Right lobe of liver (tissue), 6 donors: Measurements from ENCODE around the gene HOXA3. TPM values are rescaled to one million over a fixed set of nuclear protein-coding genes. Genes with fewer than 3 reads are reported as not detected.

Experiments
- ATAC-seq, 4 donors: fragments of 200-7000 bp; cut with Tn5 transposase; one replicate each; pipeline ENCODE4 v1.9.1; 2020; ENCODE audit warnings: mild to moderate bottlenecking in 4 of 4, moderate library complexity in 4 of 4
- DNase-seq, 3 donors: peaks; one replicate each; pipeline ENCODE4 v3.0.0-alpha.2; 2020
- H3K27ac ChIP-seq, 3 donors: fragments of 200-600 bp; one replicate each; pipeline ENCODE4 v1.8.0; 2022
- H3K27me3 ChIP-seq, 2 donors: fragments of 200-600 bp; one replicate each; pipeline ENCODE4 v1.8.0; 2022
- H3K36me3 ChIP-seq, 4 donors: fragments of 200-600 bp; sonication (generic) in 1 of 4; one replicate each; pipeline versions ENCODE4 v1.5.1 to v1.8.0; 2017 to 2022; ENCODE audit warnings: control low read depth in 1 of 4
- H3K4me1 ChIP-seq, 4 donors: fragments of 200-600 bp; sonication (generic) in 1 of 4; one replicate each; pipeline versions ENCODE4 v1.5.1 to v1.8.0; 2017 to 2022; ENCODE audit warnings: control low read depth in 1 of 4
- H3K4me3 ChIP-seq, 3 donors: fragments of 200-600 bp; one replicate each; pipeline ENCODE4 v1.8.0; 2022
- H3K9me3 ChIP-seq, 4 donors: fragments of 200-600 bp; sonication (generic) in 1 of 4; one replicate each; pipeline versions ENCODE4 v1.5.1 to v1.8.0; 2017 to 2022; ENCODE audit warnings: control low read depth in 1 of 4
- POLR2A ChIP-seq: fragments of 450-650 bp; IDR thresholded peaks from one replicate; pipeline ENCODE4 v1.6.1; 2017; ENCODE audit warnings: antibody characterized with exemption, mild to moderate bottlenecking
- WGBS: methylation state at CpG from one replicate; pipeline ENCODE4 v1.1.6; 2018; ENCODE audit warnings: low coverage, low lambda C conversion rate; ENCODE audit not compliant: insufficient coverage; ENCODE audit errors: missing lambda C conversion rate; 5-methylcytosine and 5-hydroxymethylcytosine counted together
- intact Hi-C, 2 donors: fragments of 100-400 bp; cut with DNase I; formaldehyde crosslinking; loops; one replicate each; pipeline versions ENCODE4 v1.11.2 to v1.14.1; 2022
- total RNA-seq, 6 experiments: library from RNA; depleted of rRNA in 2 of 6; stranded (reverse); fragments of >200 nt in 2 of 6; fragmentation: NEBNext Ultra II Directional in 3 of 6; extraction: Animal tissue kit (Norgen Biotek cat#: 25700) in 3 of 6; gene quantifications; one replicate each; pipeline versions ENCODE4 v1.1.0 to v1.2.4, GENCODE V29; 2016 to 2023
- TF ChIP-seq, protein P1 (sequence below), 4 donors: fragments of 200-600 bp in 3 of 4; fragments of 450-650 bp in 1 of 4; IDR thresholded peaks; one replicate each; pipeline versions ENCODE4 v1.5.1 to v1.8.0; 2016 to 2022; ENCODE audit warnings: antibody characterized with exemption in 4 of 4, mild to moderate bottlenecking in 2 of 4
- donor health status: DM: no; HTN: yes; CAD: no.
- donor health status: DM: no; HTN: no; CAD: no.
- donor health status: DM: no; HTN: no; CAD: no.
- donor health status: DM: no; HTN: yes; CAD: no.
- donor health status: DM: no; HTN: yes; CAD: no.

HOXA3 gene
- total RNA-seq, 6 experiments from 2014 or later: 0.17 to 0.26 (median 0.25) TPM; not detected in 2

DNA sequence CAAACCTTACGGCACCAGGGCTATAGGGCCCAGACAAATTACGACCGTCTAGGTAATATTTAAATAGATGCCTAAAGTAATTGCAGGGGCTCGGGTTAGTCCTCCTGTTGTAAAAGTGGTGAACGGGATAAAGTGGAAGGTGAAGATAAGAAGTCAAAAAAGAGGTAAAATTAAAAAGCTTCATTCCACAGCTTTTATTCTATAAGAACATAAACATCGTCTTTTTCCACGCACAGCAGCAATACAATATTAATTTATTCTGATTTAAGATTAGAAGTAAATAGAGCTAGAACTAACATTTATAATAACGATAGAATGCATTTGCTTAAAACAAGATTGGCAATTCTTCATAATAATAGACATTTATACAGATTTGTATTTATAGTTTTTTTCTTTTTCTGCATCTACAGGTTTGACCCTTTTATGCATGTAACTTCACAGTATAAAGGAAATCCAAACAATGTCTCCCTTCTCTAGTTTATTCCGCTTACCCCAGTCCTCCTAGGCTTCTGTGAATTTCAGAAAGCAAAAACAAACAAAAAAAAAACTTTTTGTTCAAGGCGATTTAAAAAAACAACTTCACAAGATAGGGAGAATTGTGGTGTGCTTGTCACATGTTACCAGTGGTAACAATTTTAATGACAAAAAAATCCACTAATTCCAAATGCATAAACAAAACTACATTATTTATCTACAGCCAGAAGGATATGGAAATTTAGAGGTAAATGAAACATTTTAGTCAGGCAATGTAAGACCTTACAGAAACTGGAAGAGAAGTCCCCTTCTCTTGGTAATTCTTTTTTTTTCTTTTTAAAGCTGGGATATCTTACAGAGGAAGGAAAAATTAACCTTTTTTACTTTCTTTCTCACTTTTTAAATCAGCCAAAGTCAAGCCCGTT lies 18.3 kb upstream of the HOXA3 start:
- intact Hi-C loops: no loop called here
- Histone ChIP-seq H3K27ac (no peak overlapping the region), H3K27me3 (peaks cover 55 to 97% of the 10 kb centered on the region in 2 donors), H3K9me3 (no peaks in the 10 kb centered on the region), H3K4me1 (peaks cover 0 to 7% (median 0%) of the 10 kb centered on the region in 4 donors), H3K36me3 (no peaks in the 10 kb centered on the region), H3K4me3 (no peak overlapping the region)
- no peak for ATAC-seq
- DNase-seq: no peak
- WGBS: 12% methylated on average over 11 of the region's 11 CpGs
- TF ChIP-seq, protein P1, sequence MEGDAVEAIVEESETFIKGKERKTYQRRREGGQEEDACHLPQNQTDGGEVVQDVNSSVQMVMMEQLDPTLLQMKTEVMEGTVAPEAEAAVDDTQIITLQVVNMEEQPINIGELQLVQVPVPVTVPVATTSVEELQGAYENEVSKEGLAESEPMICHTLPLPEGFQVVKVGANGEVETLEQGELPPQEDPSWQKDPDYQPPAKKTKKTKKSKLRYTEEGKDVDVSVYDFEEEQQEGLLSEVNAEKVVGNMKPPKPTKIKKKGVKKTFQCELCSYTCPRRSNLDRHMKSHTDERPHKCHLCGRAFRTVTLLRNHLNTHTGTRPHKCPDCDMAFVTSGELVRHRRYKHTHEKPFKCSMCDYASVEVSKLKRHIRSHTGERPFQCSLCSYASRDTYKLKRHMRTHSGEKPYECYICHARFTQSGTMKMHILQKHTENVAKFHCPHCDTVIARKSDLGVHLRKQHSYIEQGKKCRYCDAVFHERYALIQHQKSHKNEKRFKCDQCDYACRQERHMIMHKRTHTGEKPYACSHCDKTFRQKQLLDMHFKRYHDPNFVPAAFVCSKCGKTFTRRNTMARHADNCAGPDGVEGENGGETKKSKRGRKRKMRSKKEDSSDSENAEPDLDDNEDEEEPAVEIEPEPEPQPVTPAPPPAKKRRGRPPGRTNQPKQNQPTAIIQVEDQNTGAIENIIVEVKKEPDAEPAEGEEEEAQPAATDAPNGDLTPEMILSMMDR (IDR thresholded peaks at IDR 0.05): no peak
- no peak for TF ChIP-seq POLR2A

DNA sequence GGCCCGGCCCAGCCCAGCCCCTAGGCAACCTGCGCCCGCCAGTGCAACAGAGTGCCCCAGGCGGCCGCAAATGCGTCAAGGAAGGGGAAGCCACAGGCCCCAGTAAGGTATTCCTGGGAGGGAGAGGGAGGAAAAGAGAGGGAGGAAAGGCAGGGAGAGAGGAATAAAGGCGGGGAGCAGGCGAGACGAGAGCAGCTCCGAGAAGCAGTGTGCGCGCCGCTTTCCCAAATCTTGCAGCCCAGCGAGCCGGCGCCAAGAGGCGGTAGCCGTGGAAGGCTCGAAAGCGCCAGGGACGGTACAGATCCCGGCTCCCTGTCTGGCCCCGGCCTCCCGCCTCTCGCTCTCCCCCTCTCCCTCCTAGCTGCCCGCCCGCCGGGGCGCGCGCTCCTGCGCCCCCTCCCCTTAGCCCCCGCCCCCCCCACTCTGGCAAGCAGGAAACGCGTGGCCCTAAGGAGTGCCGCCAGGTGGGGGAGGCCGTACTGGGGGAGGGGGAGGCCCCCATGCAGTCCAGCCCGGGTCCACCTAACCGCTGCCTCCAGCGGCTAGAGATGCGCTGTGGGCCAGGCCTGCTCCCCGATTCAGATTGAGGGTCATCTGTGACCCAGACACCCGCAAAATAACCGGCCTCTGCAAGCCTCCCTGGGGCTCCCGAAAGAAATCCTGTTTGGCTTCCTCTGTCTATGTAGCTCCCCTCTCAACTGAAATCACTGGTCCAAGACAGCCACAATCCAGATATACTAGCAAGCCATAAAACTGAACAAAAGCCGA lies 17.5 kb upstream of the HOXA3 start:
- TF ChIP-seq, protein P1 (IDR thresholded peaks at IDR 0.05): no peak
- TF ChIP-seq POLR2A: no peak
- Histone ChIP-seq H3K4me1 (peaks cover 0 to 7% (median 0%) of the 10 kb centered on the region in 4 donors), H3K9me3 (no peaks in the 10 kb centered on the region), H3K27me3 (peaks cover 54 to 97% of the 10 kb centered on the region in 2 donors), H3K4me3 (no peak overlapping the region), H3K36me3 (no peaks in the 10 kb centered on the region), H3K27ac (no peak overlapping the region)
- 8% methylated on average over 8 of the region's 46 CpGs for WGBS
- DNase-seq (peak in 1 of 3 donors; percentile 52), ATAC-seq (no peak)
- intact Hi-C loops: loop anchor here in 1 of 2 donors (10.0 kb wide), 1 partner anchor 75 kb away; the partner anchor contains the start of gene HOXA1

DNA sequence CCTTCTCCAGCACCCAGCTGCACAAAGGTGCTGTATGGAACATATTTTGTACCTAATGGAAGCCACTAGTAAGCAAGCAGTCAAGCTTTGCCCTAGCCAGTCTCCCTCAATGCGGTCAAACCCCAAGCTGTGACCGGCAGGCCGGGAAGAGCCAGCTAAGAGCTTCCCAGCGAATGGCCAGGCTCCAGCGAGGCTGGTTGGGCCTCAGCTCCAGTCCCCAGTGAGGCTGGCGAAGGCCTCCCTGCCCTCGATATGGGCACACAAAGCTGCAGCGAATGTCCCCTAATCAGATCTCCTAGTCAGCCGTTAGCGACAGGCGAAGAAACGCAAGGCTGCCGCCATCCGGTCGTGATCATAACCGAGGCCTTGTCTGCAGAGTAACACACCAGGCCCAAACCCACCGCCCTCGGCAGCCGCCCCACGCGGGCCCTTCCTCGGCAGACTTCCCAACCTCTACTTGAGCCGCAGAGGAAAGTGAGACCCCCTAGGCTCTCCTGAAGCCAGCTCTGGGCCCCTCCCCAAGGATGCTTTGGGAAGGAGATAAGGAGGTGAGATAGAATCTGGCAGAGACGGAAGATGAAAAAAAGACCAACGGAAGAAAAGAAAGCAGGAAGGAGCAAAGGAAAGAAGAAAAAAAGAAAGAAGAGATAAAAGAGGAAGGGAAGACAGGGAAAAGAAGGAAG lies 16.0 kb upstream of the HOXA3 start:
- WGBS: 5% methylated on average over 20 of the region's 25 CpGs
- H3K4me3 ChIP-seq: no peak overlapping the region
- no peaks in the 10 kb centered on the region for H3K36me3 ChIP-seq
- intact Hi-C loops: loop anchor here in 1 of 2 donors (10.0 kb wide), 1 partner anchor 74 kb away; the partner anchor contains the start of gene HOXA1
- peaks cover 0 to 5% (median 0%) of the 10 kb centered on the region in 4 donors for H3K4me1 ChIP-seq
- TF ChIP-seq, protein P1 (IDR thresholded peaks at IDR 0.05): no peak
- TF ChIP-seq POLR2A: no peak
- DNase-seq (peak in 1 of 3 donors; percentile 47), ATAC-seq (no peak)
- H3K27ac ChIP-seq: no peak overlapping the region
- peaks cover 41 to 97% of the 10 kb centered on the region in 2 donors for H3K27me3 ChIP-seq
- H3K9me3 ChIP-seq: no peaks in the 10 kb centered on the region

DNA sequence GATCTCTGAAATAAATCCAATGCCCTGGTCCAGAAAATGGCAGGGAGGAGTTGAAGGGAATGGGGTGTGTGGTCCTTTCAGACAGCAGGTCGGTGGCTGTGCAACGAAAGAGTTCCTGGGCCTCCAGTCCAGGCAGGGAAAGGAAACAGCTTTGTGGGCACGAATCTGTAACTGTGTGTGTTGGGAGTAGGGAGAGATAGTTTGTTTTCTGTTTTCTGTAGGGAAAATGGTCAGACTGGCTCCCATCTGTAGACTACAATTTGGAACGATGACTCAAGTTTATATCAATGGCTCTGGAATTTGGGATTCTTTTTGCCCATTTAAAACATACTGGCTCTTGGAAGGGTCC lies 15.5 kb upstream of the HOXA3 start:
- peaks cover 0 to under 1% (median 0%) of the 10 kb centered on the region in 4 donors for H3K4me1 ChIP-seq
- 18% methylated on average over 4 of the region's 4 CpGs for WGBS
- peak in 1 of 3 donors; percentile 7 for DNase-seq

More for the DNA sequence above, 15.5 kb upstream of the HOXA3 start:
- ATAC-seq: no peak
- TF ChIP-seq, protein P1 (IDR thresholded peaks at IDR 0.05): no peak
- no peak for TF ChIP-seq POLR2A
- Histone ChIP-seq H3K27me3 (peaks cover 41 to 96% of the 10 kb centered on the region in 2 donors), H3K4me3 (no peak overlapping the region), H3K9me3 (no peaks in the 10 kb centered on the region), H3K36me3 (no peaks in the 10 kb centered on the region), H3K27ac (no peak overlapping the region)
- intact Hi-C loops: loop anchor here in 1 of 2 donors (10.0 kb wide), 1 partner anchor 73 kb away; the partner anchor contains the start of gene HOXA1
